SJSA1 (cell line): ENCODE measurements around the gene KRTAP2-3. TPM values are rescaled to one million over a fixed set of nuclear protein-coding genes. Genes with fewer than 3 reads are reported as not detected.
"Not testable (repeated sequence)": the region's sequence is repeated elsewhere in the genome, so short reads cannot be mapped to it uniquely, and the experiment has no call there.

Source experiments
- DNase-seq, 2 experiments: peaks; one replicate each; pipeline ENCODE4 v3.0.0-alpha.2; 2015 to 2020; ENCODE audit warnings: low spot score in 2 of 2, low read depth in 1 of 2
- H3K27ac ChIP-seq: fragments of 250-450 bp; sonication (Bioruptor Pico); 2 replicates; pipeline ENCODE4 v1.5.1; 2020; ENCODE audit warnings: mild to moderate bottlenecking, moderate library complexity
- H3K27me3 ChIP-seq: fragments of 250-450 bp; sonication (Bioruptor Pico); replicated peaks from 2 replicates; pipeline ENCODE4 v1.5.1; 2020; ENCODE audit warnings: mild to moderate bottlenecking, moderate library complexity
- H3K36me3 ChIP-seq: fragments of 250-450 bp; sonication (Bioruptor Pico); 2 replicates; pipeline ENCODE4 v1.5.1; 2020; ENCODE audit warnings: mild to moderate bottlenecking
- H3K4me1 ChIP-seq: fragments of 250-450 bp; sonication (Bioruptor Pico); replicated peaks from 2 replicates; pipeline ENCODE4 v1.6.1; 2021; ENCODE audit warnings: mild to moderate bottlenecking
- H3K4me3 ChIP-seq: fragments of 250-450 bp; sonication (Bioruptor Pico); 2 replicates; pipeline ENCODE4 v1.5.1; 2020; ENCODE audit warnings: mild to moderate bottlenecking
- H3K9me3 ChIP-seq: fragments of 250-450 bp; sonication (Bioruptor Pico); replicated peaks from 2 replicates; pipeline ENCODE4 v1.5.1; 2020; ENCODE audit warnings: mild to moderate bottlenecking
- total RNA-seq: library from RNA; depleted of rRNA; stranded (reverse); fragments of >200 nt; shearing (Covaris generic); gene quantifications from 2 replicates; pipeline ENCODE4 v1.2.3, GENCODE V29; 2014

The KRTAP2-3 gene
- total RNA-seq, 1 experiment from 2014 or later = not detected

DNA sequence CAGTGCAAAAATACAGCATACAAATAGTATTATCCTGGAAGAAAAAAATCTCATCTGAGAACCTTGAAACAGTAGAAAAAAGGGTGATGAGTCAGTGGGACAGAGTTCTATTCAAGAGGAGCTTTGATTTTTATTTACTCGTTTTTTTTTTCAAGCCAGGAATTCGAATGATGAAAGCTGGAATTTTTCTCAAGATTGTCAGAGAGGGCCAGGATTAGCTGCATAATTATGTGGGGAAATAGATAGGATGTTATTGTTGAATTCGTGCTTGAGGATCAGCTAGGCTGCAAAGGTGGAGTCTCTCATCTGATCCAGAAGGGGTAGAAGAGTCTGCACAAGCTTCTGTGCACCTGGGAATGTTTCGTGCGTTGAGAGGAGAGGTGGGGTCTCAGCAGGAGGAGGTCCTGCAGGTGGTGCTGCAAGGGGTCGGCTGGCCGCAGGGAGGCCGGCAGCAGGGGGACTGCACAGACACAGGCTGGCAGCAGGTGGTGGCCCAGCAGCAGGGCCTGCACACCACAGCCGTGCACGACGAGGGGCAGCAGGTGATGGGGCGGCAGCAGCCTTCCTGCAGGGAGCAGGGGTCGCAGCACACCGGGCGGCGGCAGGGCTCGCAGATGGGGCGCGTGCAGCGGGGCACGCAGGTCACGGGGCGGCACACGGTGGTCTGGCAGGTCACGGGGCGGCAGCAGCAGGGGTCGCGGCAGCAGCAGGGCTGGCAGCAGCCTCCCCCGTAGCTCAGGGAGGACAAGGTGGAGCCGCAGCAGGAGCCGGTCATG is 450 bp downstream of the KRTAP2-3 start:
- not testable (repeated sequence) for H3K27me3 ChIP-seq, H3K9me3 ChIP-seq, H3K36me3 ChIP-seq, H3K4me3 ChIP-seq
- Histone ChIP-seq H3K27ac (peak overlapping the region; percentile 97), H3K4me1 (peaks cover 61% of the 10 kb centered on the region)
- DNase-seq = peak; percentile 47 to 95

DNA sequence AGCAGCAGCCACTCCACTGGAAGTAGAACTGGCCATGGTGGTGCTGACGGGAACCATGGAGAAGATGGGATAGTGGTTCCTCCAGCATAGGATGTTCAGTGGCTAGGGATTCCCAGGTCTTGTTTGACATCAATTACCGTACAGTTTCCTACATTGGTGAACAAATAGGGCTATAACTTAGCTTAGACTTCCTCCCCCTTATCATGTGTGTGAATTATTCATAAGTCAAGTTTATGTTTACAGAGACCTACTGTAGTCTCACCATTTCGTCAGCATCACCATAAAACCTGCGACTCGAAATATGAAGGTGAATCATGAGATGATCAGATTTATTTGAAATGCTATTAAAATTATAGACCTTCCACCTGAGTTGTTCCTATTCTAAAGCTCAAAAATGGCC is 1.2 kb downstream of the KRTAP2-3 start:
- peaks cover 56% of the 10 kb centered on the region for H3K4me1 ChIP-seq
- no peak for DNase-seq
- peak overlapping the region; percentile 97 for H3K27ac ChIP-seq
- no peak overlapping the region for H3K4me3 ChIP-seq
- no peaks in the 10 kb centered on the region for H3K36me3 ChIP-seq
- H3K27me3 ChIP-seq = no peaks in the 10 kb centered on the region
- peaks cover 6% of the 10 kb centered on the region; the same call in 1 of the 2 replicates for H3K9me3 ChIP-seq

DNA sequence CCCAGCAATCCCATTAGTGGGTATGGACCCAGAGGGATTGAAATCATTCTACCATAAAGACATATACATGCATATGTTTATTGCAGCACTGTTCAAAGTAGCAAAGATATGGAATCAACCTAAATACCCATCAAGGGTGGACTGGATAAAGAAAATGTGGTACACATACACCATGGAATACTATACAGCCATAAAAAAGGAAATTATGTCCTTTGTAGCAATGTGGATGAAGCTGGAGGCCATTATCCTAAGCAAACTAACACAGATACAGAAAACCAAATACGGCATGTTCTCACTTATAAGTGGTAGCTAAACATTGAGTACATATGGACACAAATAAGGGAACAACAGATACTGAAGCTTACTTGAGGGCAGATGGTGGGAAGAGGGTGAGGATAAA is 2.4 kb downstream of the KRTAP2-3 start:
- no peaks in the 10 kb centered on the region for H3K27me3 ChIP-seq
- H3K27ac ChIP-seq = no peak overlapping the region

DNA sequence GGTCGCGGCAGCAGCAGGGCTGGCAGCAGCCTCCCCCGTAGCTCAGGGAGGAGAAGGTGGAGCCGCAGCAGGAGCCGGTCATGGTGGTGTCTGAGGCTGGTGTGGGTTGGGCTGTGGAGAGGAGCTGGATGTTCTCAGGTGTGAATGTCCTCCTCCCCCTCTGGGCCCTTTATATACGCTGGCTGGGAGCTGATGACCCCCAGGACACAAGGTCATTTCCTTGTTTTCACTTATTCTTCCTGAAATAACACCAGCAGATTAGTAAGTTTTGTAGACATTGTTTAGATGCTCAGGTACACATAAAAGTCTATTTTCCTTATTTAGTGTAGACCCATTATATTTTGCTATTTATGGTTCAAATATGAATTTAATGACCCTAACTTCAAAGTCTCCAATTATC is 4.8 kb downstream of the KRTAP2-3 start, which contains the start of gene KRTAP2-2:
KRTAP2-2 (minus strand) TSS at position 101 of the 400 bp plus-strand sequence; CDS start at position 82, 19 bp downstream.
- not testable (repeated sequence) for H3K36me3 ChIP-seq, H3K9me3 ChIP-seq, H3K4me3 ChIP-seq, H3K27me3 ChIP-seq, H3K27ac ChIP-seq, DNase-seq
- H3K4me1 ChIP-seq = peaks cover 28% of the 10 kb centered on the region

More for the DNA sequence above, 2.4 kb downstream of the KRTAP2-3 start:
- Histone ChIP-seq H3K4me3 (no peak overlapping the region), H3K9me3 (peaks cover 6% of the 10 kb centered on the region; the same call in 1 of the 2 replicates), H3K4me1 (peaks cover 47% of the 10 kb centered on the region), H3K36me3 (no peaks in the 10 kb centered on the region)
- DNase-seq = no peak

DNA sequence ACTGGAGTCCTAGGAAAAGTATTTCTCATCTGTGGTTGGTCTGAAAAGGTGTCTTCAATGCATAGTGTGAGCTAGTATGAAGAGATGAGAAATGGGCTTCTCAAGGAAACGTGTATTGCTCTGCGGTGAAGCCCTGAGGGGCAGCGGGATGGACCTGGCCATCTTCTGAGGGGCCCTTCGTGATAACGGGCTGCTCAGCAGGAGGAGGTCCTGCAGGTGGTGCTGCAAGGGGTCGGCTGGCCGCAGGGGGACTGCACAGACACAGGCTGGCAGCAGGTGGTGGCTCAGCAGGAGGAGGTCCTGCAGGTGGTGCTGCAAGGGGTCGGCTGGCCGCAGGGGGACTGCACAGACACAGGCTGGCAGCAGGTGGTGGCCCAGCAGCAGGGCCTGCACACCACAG is 5.4 kb downstream of the KRTAP2-3 start:
- H3K27ac ChIP-seq, H3K9me3 ChIP-seq, H3K36me3 ChIP-seq, DNase-seq, H3K27me3 ChIP-seq, H3K4me3 ChIP-seq: not testable (repeated sequence)
- peaks cover 22% of the 10 kb centered on the region for H3K4me1 ChIP-seq

DNA sequence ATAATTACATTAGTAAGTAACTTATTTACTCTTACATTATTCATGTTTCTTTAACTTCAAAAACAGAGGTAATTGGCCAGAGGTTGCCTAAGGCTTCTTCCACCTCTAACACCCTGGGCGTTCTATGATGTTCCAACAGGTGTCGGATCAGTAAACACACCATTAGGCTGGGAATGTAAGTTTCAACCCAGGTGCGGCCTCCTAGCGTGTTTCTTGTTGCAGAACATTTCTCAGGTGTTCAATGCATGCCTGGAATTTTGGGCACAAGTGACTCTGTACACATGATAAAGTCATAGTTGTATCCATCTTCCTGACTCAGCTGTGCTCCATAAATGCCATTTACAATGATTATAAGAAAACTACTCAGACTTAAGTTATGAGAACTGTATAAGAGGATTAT is 5.9 kb downstream of the KRTAP2-3 start:
- H3K4me3 ChIP-seq = no peak overlapping the region
- H3K9me3 ChIP-seq = no peaks in the 10 kb centered on the region
- H3K36me3 ChIP-seq = no peaks in the 10 kb centered on the region
- H3K27ac ChIP-seq = no peak overlapping the region
- no peaks in the 10 kb centered on the region for H3K27me3 ChIP-seq
- peaks cover 21% of the 10 kb centered on the region for H3K4me1 ChIP-seq
- no peak for DNase-seq

DNA sequence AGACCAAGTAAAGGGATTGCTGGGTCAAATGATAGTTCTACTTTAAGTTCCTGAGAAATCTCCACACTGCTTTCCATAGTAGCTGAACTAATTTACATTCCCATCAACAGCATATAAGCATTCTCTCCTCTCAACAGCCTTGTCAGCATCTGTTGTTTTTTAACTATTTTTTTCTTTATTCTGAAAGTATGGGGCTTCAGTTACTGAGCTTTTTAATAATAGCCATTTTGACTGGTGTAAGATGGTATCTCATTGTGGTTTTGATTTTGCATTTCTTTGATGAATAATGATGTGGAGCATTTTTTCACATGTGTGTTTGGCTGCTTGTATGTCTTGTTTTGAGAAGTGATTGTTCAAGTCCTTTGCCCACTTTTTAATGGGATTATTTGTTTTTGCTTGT is 7.3 kb downstream of the KRTAP2-3 start:
- no peak overlapping the region for H3K4me3 ChIP-seq
- no peak for DNase-seq
- H3K4me1 ChIP-seq = peaks cover 25% of the 10 kb centered on the region
- H3K36me3 ChIP-seq = no peaks in the 10 kb centered on the region
- no peaks in the 10 kb centered on the region for H3K9me3 ChIP-seq
- no peaks in the 10 kb centered on the region for H3K27me3 ChIP-seq
- no peak overlapping the region for H3K27ac ChIP-seq

DNA sequence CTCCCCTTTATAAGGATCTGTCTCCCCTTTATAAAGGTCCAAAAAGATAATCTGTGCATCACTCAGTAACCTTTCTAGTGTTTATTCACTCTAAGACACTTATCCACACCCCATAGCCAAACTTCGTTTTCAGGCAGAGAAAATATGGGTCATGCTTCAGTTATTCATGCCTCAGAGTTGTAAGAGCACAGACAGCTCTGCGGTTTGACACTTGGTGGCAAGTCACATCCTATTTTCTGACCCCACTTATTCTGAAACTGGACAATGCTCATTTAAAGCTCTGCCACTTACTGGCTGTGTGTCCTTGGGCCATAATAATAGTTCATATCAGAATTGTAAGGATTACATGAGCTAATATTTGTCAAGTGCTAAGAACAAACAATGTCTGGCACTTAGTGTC is 10.8 kb downstream of the KRTAP2-3 start:
- H3K27me3 ChIP-seq = no peaks in the 10 kb centered on the region
- H3K4me1 ChIP-seq = peaks cover 25% of the 10 kb centered on the region
- no peaks in the 10 kb centered on the region for H3K36me3 ChIP-seq
- H3K9me3 ChIP-seq = no peaks in the 10 kb centered on the region
- no peak overlapping the region for H3K4me3 ChIP-seq
- H3K27ac ChIP-seq = peak overlapping the region; percentile 90
- DNase-seq = peak; percentile 51 to 69

DNA sequence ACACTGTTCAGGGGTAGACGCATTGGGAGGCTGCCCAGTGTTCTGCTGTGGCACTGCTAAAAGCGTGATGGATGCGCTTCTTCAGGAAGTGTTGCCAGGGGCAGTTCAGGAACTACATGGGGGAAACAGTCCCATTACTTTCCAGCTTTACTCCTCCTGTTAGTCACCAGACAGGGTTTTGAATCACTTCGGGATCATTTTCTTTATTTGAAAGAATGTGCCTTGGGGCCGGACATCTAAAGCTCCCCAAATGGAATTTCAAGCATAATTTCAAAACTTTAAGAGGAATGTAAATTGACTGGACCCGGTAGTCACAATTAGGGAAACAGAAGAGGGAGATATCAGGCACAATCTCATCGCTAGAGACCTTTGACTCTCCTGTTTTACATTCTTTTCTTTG is 11.5 kb downstream of the KRTAP2-3 start:
- Histone ChIP-seq H3K9me3 (no peaks in the 10 kb centered on the region), H3K4me1 (peaks cover 25% of the 10 kb centered on the region), H3K27me3 (no peaks in the 10 kb centered on the region), H3K36me3 (no peaks in the 10 kb centered on the region), H3K27ac (peak overlapping the region; percentile 90), H3K4me3 (no peak overlapping the region)
- peak; percentile 48 to 67 for DNase-seq

DNA sequence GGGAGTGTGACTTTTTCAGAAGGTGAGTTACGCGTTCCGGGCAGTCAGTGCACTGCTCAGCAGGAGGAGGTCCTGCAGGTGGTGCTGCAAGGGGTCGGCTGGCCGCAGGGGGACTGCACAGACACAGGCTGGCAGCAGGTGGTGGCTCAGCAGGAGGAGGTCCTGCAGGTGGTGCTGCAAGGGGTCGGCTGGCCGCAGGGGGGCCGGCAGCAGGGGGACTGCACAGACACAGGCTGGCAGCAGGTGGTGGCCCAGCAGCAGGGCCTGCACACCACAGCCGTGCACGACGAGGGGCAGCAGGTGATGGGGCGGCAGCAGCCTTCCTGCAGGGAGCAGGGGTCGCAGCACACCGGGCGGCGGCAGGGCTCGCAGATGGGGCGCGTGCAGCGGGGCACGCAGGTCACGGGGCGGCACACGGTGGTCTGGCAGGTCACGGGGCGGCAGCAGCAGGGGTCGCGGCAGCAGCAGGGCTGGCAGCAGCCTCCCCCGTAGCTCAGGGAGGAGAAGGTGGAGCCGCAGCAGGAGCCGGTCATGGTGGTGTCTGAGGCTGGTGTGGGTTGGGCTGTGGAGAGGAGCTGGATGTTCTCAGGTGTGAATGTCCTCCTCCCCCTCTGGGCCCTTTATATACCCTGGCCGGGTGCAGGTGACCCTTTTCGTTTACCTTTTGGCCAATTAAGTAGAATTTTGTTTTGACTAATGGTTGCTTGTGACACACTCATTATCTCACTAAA is 13.0 kb downstream of the KRTAP2-3 start, which contains the start of gene KRTAP2-1:
KRTAP2-1 (minus strand) TSS at position 582 of the 731 bp plus-strand sequence; CDS start at position 533, 49 bp downstream.
- peak within 1 kb of the TSS; percentile 90 for H3K27ac ChIP-seq

DNA sequence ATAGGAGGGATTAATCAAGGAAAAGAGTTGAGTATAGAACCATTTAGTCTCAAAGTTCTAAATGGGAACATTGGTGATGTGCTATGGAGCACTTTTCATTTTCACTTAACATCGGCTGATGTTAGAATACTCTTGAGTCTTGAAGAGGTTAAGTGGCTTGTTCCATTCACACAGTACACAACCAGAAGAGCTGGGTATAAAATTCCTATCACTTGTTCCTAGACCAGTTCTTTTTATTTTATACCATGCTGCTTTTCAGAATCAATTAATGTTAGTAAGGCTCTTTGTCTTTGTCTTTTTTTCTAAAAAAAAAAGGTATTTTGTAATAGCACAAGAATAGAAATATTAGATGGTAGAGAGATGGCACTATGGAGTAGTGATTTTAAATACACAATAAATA is 17.0 kb downstream of the KRTAP2-3 start:
- H3K27me3 ChIP-seq = no peaks in the 10 kb centered on the region
- no peak overlapping the region for H3K27ac ChIP-seq

More for the DNA sequence above, 13.0 kb downstream of the KRTAP2-3 start, which contains the start of gene KRTAP2-1:
- not testable (repeated sequence) for H3K36me3 ChIP-seq, H3K27me3 ChIP-seq, H3K4me3 ChIP-seq, DNase-seq, H3K9me3 ChIP-seq
- H3K4me1 ChIP-seq = peaks cover 16% of the 10 kb centered on the region

DNA sequence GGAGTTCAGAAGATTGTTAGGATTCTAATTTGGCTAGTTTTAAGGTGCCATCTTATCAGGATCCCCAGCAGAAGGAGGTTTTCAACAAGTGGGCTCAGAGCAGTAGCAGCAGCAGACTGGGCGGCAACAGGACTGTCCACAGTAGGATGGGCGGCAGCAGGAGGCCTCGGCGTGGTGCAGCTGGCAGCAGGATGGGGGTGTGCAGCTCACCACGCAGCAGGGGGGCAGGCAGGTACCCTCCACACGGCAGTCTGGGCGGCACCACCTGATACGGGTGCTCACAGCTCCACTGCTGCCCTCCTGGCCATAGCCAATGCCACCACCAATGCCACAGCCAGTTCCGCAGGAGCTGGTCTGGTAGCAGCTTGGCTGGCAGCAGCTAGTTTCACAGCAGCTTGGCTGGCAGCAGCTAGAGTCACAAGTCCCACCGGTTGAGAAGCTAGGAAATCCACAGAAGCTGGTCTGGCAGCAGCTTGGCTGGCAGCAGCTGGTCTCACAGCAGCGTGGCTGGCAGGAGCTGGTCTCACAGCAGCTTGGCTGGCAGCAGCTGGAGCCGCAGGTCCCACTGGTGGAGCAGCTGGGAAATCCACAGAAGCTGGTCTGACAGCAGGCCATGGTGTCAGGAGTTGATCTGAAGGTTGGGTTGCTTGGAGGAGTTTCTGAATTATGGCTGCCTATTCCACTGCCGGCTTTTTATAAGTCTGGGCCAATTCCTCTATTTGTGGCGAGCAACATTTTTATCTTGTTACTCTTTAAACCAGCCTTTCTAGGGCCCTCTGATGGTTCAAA is 18.9 kb downstream of the KRTAP2-3 start, which contains the start of gene KRTAP1-1:
KRTAP1-1 (minus strand) TSS at position 668 of the 789 bp plus-strand sequence; CDS start at position 615, 53 bp downstream.
- not testable (repeated sequence) for H3K27ac ChIP-seq, DNase-seq, H3K4me3 ChIP-seq, H3K27me3 ChIP-seq, H3K9me3 ChIP-seq, H3K4me1 ChIP-seq, H3K36me3 ChIP-seq

More for the DNA sequence above, 17.0 kb downstream of the KRTAP2-3 start:
- Histone ChIP-seq H3K4me1 (peaks cover 3% of the 10 kb centered on the region), H3K36me3 (no peaks in the 10 kb centered on the region), H3K4me3 (no peak overlapping the region), H3K9me3 (no peaks in the 10 kb centered on the region)
- no peak for DNase-seq

DNA sequence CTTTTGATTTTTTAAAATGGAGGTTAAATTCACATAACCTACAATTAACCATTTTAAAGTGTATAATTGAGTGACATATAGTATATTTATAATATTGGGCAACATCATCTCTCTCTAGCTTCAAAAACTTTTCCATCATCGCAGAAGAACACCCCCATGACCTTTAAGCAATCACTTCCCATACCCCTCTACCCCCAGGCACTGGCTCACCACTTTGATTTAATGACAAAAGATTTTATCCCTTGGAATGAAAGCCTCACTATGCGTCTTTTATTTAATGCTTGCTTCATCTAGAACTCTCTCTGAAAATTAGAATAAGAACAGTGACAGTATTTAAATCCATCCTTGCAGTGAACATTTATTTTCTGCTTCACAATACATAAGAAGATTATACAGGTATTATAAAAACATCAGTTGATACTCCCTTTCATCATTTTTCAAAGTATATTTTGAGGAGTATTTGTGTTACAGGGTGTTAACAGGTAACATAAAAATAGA is 22.0 kb downstream of the KRTAP2-3 start:
- Histone ChIP-seq H3K27ac (no peak overlapping the region), H3K4me1 (no peaks in the 10 kb centered on the region), H3K4me3 (no peak overlapping the region), H3K27me3 (no peaks in the 10 kb centered on the region), H3K9me3 (no peaks in the 10 kb centered on the region), H3K36me3 (no peaks in the 10 kb centered on the region)
- DNase-seq = no peak
